Measurements from ENCODE around the gene SPTB. TPM values are rescaled to one million over a fixed set of nuclear protein-coding genes. Genes with fewer than 3 reads are reported as not detected.

Gene SPTB
- total RNA-seq, 1 experiment from 2014 or later: 2.3 TPM

DNA sequence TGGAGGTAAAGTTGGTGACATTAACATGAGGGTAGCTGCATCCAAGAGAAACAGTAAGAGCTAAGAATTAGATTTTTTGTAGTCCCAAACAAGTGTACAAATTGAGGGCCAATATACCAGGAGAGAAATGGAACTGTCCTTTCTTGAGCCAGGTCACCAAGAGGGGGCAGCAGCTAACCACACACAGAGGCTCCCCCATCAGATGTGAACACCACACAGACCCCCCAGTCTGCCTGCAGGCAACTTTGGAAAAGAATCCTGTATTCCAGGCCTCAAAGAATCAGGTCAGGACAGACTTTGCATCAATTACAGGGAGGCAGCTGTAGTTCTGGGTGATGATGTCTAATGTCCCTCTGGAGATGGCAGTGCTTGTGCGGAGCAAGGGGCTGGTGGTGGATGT is 77.9 kb downstream of the SPTB start:
- no peaks in the 10 kb centered on the region for H3K79me2 ChIP-seq (ENCODE audit: low read length)
- H3K4me1 ChIP-seq (ENCODE audit: insufficient read depth, low read length): peaks cover 25% of the 10 kb centered on the region
- no peaks in the 10 kb centered on the region for H3K9me3 ChIP-seq (ENCODE audit: low read length)
- no peak overlapping the region for H3K4me3 ChIP-seq (ENCODE audit: low read length)
- peak; percentile 59 for DNase-seq
- ChIA-PET POLR2A (ENCODE audit: unreplicated experiment) (no interaction called here), CTCF (interaction anchor here (0.6 to 5.4 kb wide), 5 partner anchors 22 to 210 kb away, joined by 3 to 42 read pairs (median 3); no protein-coding TSS in a partner anchor)
- no peak for ATAC-seq
- H3K9me2 ChIP-seq (replicated peaks; ENCODE audit: low read length): no peaks in the 10 kb centered on the region
- no peak overlapping the region for H3K4me2 ChIP-seq (ENCODE audit: low read length)
- no peak overlapping the region for H2AFZ ChIP-seq (ENCODE audit: low read length)
- H3K27ac ChIP-seq (ENCODE audit: low read length): no peak overlapping the region
- no peaks in the 10 kb centered on the region for H4K20me1 ChIP-seq (ENCODE audit: low read length)
- H3F3A ChIP-seq (ENCODE audit: low read length, unreplicated experiment): peaks cover 4% of the 10 kb centered on the region
- no peak overlapping the region for H3K9ac ChIP-seq (ENCODE audit: low read length)
- intact Hi-C loops (cut with micrococcal nuclease): loop anchor here (5.0 to 10.0 kb wide), 2 partner anchors 91 to 183 kb away; partner anchors contain the start of gene FNTB
- BruUV-seq (replicated peaks): no TSS peak
- H3K27me3 ChIP-seq (ENCODE audit: low read length): no peaks in the 10 kb centered on the region
- H3K36me3 ChIP-seq (ENCODE audit: low read depth, low read length): no peaks in the 10 kb centered on the region
- TF ChIP-seq, protein P1, sequence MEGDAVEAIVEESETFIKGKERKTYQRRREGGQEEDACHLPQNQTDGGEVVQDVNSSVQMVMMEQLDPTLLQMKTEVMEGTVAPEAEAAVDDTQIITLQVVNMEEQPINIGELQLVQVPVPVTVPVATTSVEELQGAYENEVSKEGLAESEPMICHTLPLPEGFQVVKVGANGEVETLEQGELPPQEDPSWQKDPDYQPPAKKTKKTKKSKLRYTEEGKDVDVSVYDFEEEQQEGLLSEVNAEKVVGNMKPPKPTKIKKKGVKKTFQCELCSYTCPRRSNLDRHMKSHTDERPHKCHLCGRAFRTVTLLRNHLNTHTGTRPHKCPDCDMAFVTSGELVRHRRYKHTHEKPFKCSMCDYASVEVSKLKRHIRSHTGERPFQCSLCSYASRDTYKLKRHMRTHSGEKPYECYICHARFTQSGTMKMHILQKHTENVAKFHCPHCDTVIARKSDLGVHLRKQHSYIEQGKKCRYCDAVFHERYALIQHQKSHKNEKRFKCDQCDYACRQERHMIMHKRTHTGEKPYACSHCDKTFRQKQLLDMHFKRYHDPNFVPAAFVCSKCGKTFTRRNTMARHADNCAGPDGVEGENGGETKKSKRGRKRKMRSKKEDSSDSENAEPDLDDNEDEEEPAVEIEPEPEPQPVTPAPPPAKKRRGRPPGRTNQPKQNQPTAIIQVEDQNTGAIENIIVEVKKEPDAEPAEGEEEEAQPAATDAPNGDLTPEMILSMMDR (conservative IDR thresholded peaks at IDR 0.05; ENCODE audit: low read depth, low read length): peak; percentile 92
- no peak for TF ChIP-seq EZH2 (IDR thresholded peaks at IDR 0.05; ENCODE audit: low read length, unreplicated experiment)
- no peak for TF ChIP-seq EZH2phosphoT487 (IDR thresholded peaks at IDR 0.05; ENCODE audit: borderline replicate concordance, low read length)

GRCh38 chr14:64801046-64801445 is 78.7 kb downstream of the SPTB start:
- Histone ChIP-seq H3F3A (ENCODE audit: low read length, unreplicated experiment) (peaks cover 3% of the 10 kb centered on the region), H2AFZ (ENCODE audit: low read length) (no peak overlapping the region), H3K27me3 (ENCODE audit: low read length) (no peaks in the 10 kb centered on the region), H3K9me2 (replicated peaks; ENCODE audit: low read length) (no peaks in the 10 kb centered on the region), H3K9me3 (ENCODE audit: low read length) (no peaks in the 10 kb centered on the region), H4K20me1 (ENCODE audit: low read length) (no peaks in the 10 kb centered on the region), H3K9ac (ENCODE audit: low read length) (no peak overlapping the region), H3K36me3 (ENCODE audit: low read depth, low read length) (no peaks in the 10 kb centered on the region), H3K27ac (ENCODE audit: low read length) (no peak overlapping the region), H3K4me1 (ENCODE audit: insufficient read depth, low read length) (peaks cover 20% of the 10 kb centered on the region), H3K79me2 (ENCODE audit: low read length) (no peaks in the 10 kb centered on the region), H3K4me2 (ENCODE audit: low read length) (no peak overlapping the region), H3K4me3 (ENCODE audit: low read length) (no peak overlapping the region)
- DNase-seq (no peak), ATAC-seq (no peak)
- TF ChIP-seq EZH2 (IDR thresholded peaks at IDR 0.05; ENCODE audit: low read length, unreplicated experiment) (no peak), EZH2phosphoT487 (IDR thresholded peaks at IDR 0.05; ENCODE audit: borderline replicate concordance, low read length) (no peak)
- TF ChIP-seq, protein P1 (conservative IDR thresholded peaks at IDR 0.05; ENCODE audit: low read depth, low read length): no peak
- ChIA-PET POLR2A (ENCODE audit: unreplicated experiment) (no interaction called here), CTCF (interaction anchor here (0.6 to 5.4 kb wide), 4 partner anchors 22 to 211 kb away, joined by 3 to 42 read pairs (median 4); no protein-coding TSS in a partner anchor)
- no TSS peak for BruUV-seq (replicated peaks)
- intact Hi-C loops (cut with micrococcal nuclease): loop anchor here (5.0 to 10.0 kb wide), 2 partner anchors 91 to 184 kb away; partner anchors contain the start of gene FNTB

- Histone ChIP-seq H3K27ac (ENCODE audit: low read length) (no peak overlapping the region), H4K20me1 (ENCODE audit: low read length) (no peaks in the 10 kb centered on the region), H3K9me2 (replicated peaks; ENCODE audit: low read length) (no peaks in the 10 kb centered on the region), H3K36me3 (ENCODE audit: low read depth, low read length) (no peaks in the 10 kb centered on the region), H3K9ac (ENCODE audit: low read length) (no peak overlapping the region), H2AFZ (ENCODE audit: low read length) (no peak overlapping the region), H3K4me3 (ENCODE audit: low read length) (no peak overlapping the region), H3K79me2 (ENCODE audit: low read length) (no peaks in the 10 kb centered on the region), H3F3A (ENCODE audit: low read length, unreplicated experiment) (no peaks in the 10 kb centered on the region), H3K4me1 (ENCODE audit: insufficient read depth, low read length) (peaks cover 10% of the 10 kb centered on the region), H3K9me3 (ENCODE audit: low read length) (no peaks in the 10 kb centered on the region), H3K4me2 (ENCODE audit: low read length) (no peak overlapping the region), H3K27me3 (ENCODE audit: low read length) (no peaks in the 10 kb centered on the region)
- TF ChIP-seq, protein P1 (conservative IDR thresholded peaks at IDR 0.05; ENCODE audit: low read depth, low read length): peak; percentile 91
- TF ChIP-seq EZH2phosphoT487 (IDR thresholded peaks at IDR 0.05; ENCODE audit: borderline replicate concordance, low read length): no peak
- DNase-seq (peak; percentile 69), ATAC-seq (peak; percentile 55)
- ChIA-PET CTCF (interaction anchor here (0.5 to 5.4 kb wide), 10 partner anchors 23 to 708 kb away, joined by 3 to 42 read pairs (median 5); no protein-coding TSS in a partner anchor), POLR2A (ENCODE audit: unreplicated experiment) (no interaction called here)
- intact Hi-C loops (cut with micrococcal nuclease): loop anchor here (1.0 to 10.0 kb wide), 3 partner anchors 92 to 185 kb away; partner anchors contain the start of gene FNTB
- BruUV-seq (replicated peaks): no TSS peak
Observed at GRCh38 chr14:64800000-64800399, 79.7 kb downstream of the SPTB start.

All from PC-3 (cell line).